ENCODE measurements around the gene BTBD16.

BTBD16 gene

DNA sequence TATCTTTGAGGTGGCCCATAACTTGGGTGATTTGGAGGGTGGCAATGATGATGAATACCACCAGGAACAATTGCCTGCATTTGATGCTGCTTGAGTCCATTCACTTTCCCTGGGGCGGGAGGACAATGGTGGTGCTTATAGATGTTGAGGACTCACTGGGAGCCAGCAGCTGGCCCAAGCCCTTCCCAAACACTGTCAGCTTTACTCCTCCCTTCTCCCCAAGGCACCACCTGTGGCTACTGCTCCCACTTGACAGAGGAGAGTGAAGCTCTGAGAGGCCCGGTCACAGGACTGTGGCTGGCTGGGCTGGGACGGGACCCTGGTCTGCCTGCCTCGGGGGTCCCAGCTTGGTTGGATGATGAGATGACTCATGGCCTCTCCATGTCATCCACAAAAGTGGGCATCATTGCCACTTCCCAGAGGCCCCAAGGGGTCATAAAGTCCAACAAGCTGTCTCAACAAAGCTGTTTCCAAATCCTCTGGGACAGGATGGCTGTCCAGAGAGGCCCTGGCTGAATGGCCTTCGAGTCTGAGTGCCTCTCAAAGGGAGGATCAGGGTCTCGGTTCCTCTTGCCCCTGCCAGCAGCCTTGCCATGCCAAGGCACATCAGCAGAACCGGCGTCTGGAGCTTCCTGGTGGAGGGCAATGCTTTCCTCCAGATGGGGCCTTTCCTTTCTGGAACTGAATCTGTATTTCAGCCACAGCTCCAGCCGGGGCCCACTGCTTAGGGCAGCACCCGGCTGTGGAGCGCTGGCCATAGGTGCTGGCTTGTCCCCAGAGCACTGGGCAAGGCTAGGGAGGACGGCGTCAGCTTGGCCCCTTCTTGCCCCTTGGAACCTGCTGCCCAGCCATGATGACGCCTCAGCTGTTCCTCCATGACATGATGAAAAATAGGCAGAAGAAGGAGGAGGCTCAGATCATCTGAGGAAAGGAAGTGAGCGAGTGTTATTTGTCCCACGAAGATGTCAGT, 56.4 kb downstream of the BTBD16 start:
- no peak for TF ChIP-seq POLR2A (IDR thresholded peaks at IDR 0.05; ENCODE audit: low read depth, low read length)
- no peak for TF ChIP-seq TAF1 (IDR thresholded peaks at IDR 0.05; ENCODE audit: borderline replicate concordance, low read depth, low read length)
- TF ChIP-seq POLR2AphosphoS5 (IDR thresholded peaks at IDR 0.05; ENCODE audit: low read depth, low read length) = no peak
- no peak for FAIRE-seq
- DNase-seq (ENCODE audit: insufficient read length) = no peak

DNA sequence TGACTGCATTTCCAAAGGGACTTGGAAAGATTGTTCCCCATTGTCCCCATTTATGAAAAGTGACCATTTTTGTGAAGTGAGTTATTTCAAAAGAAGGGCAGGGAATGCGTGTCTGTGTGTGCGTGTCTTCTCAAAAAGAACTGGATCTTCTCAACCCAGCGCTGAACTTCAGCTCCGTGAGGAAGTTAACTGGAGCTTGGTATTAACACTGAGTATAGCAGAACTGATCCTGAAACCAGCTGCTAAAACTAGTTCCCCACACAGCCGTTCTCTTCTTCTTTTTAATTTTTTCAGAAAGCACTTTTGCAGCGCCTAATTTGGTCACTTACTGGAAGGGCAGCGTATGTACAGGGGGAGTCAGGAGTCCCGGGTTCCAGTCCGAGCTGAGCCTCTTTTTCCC, 57.6 kb downstream of the BTBD16 start:
- FAIRE-seq (no peak), DNase-seq (ENCODE audit: insufficient read length) (no peak)
- TF ChIP-seq POLR2AphosphoS5 (IDR thresholded peaks at IDR 0.05; ENCODE audit: low read depth, low read length) (no peak), TAF1 (IDR thresholded peaks at IDR 0.05; ENCODE audit: borderline replicate concordance, low read depth, low read length) (no peak)

- FAIRE-seq (no peak), DNase-seq (ENCODE audit: insufficient read length) (no peak)
- no peak for TF ChIP-seq TAF1 (IDR thresholded peaks at IDR 0.05; ENCODE audit: borderline replicate concordance, low read depth, low read length)
- TF ChIP-seq POLR2A (IDR thresholded peaks at IDR 0.05; ENCODE audit: low read depth, low read length) = no peak
- no peak for TF ChIP-seq POLR2AphosphoS5 (IDR thresholded peaks at IDR 0.05; ENCODE audit: low read depth, low read length)
These were observed 58.3 kb downstream of the BTBD16 start for GRCh38 chr10:122329416-122329815.

- TF ChIP-seq TAF1 (IDR thresholded peaks at IDR 0.05; ENCODE audit: borderline replicate concordance, low read depth, low read length) (no peak), POLR2A (IDR thresholded peaks at IDR 0.05; ENCODE audit: low read depth, low read length) (no peak), POLR2AphosphoS5 (IDR thresholded peaks at IDR 0.05; ENCODE audit: low read depth, low read length) (no peak)
- no peak for FAIRE-seq
- DNase-seq (ENCODE audit: insufficient read length) = no peak
These were observed 60.0 kb downstream of the BTBD16 start for GRCh38 chr10:122331100-122331499.

DNA sequence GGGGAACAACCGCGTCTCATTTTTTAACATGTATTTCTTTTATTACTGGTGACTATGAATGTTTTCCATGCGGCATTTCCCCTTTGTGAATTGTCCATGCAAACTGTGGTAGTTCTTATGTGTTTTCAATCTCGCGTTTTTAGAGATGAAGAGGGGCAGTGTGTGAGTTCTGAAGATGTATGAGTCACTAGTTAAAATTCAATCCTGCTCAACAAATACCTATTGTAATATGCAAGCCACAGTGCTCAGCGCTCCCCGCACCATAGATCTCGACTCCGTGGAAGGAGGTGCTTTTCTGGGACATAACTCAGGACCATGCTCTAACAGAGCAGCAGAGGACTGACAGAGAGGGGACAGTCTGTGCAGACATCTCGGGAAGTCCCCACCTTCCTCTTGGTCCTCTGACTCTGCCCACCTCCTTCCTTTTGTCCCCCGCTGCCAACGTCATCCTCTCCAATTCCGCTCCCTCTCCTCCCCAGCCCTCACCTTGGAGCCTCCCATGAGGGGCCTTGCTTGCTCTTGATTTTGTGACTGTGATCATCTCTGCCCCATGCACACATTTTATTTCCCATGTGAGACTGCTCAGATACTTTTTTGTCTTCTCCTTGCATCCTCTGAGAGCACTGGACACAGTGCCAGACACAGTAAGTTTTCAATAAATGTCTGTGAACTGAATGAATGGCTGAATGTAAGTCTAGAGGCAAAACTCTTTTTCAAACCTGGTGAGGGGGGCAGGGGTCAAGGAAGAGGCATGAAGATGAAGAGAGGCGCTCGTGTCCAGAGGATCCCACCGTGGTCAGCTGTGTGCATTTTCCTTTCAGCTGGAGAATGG, 60.7 kb downstream of the BTBD16 start:
- FAIRE-seq (no peak), DNase-seq (ENCODE audit: insufficient read length) (no peak)
- no peak for TF ChIP-seq POLR2A (IDR thresholded peaks at IDR 0.05; ENCODE audit: low read depth, low read length)
- TF ChIP-seq POLR2AphosphoS5 (IDR thresholded peaks at IDR 0.05; ENCODE audit: low read depth, low read length) = no peak

- TF ChIP-seq TAF1 (IDR thresholded peaks at IDR 0.05; ENCODE audit: borderline replicate concordance, low read depth, low read length) (no peak), POLR2AphosphoS5 (IDR thresholded peaks at IDR 0.05; ENCODE audit: low read depth, low read length) (no peak), POLR2A (IDR thresholded peaks at IDR 0.05; ENCODE audit: low read depth, low read length) (no peak)
- peak; percentile 63 for FAIRE-seq
- DNase-seq (ENCODE audit: insufficient read length) = no peak
These were observed 61.9 kb downstream of the BTBD16 start for GRCh38 chr10:122333037-122333436.

DNA sequence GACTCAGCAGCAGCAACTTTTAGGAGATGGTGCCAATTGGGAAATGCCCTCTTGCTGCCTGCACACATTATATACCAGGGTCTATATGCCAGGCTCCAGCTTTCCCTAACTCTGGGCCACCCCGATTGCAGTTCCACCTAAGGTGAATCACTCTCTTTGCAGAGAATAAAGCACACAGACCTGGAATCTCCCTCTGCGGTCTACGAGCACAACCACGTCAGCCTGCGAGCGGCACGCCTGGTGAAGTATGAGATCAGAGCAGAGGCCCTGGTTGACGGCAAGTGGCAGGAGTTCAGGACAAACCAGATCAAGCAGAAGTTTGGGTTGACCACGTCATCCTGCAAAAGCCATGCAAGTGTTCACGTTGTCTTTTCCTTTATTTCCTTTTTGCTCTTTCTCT, 65.2 kb downstream of the BTBD16 start:
- DNase-seq (ENCODE audit: insufficient read length) = no peak
- no peak for FAIRE-seq
- no peak for TF ChIP-seq POLR2AphosphoS5 (IDR thresholded peaks at IDR 0.05; ENCODE audit: low read depth, low read length)
- no peak for TF ChIP-seq POLR2A (IDR thresholded peaks at IDR 0.05; ENCODE audit: low read depth, low read length)
- TF ChIP-seq TAF1 (IDR thresholded peaks at IDR 0.05; ENCODE audit: borderline replicate concordance, low read depth, low read length) = no peak

GRCh38 chr10:122336961-122337360, 65.9 kb downstream of the BTBD16 start:
- FAIRE-seq (no peak), DNase-seq (ENCODE audit: insufficient read length) (no peak)
- TF ChIP-seq POLR2AphosphoS5 (IDR thresholded peaks at IDR 0.05; ENCODE audit: low read depth, low read length) (no peak), TAF1 (IDR thresholded peaks at IDR 0.05; ENCODE audit: borderline replicate concordance, low read depth, low read length) (no peak), POLR2A (IDR thresholded peaks at IDR 0.05; ENCODE audit: low read depth, low read length) (no peak)

DNA sequence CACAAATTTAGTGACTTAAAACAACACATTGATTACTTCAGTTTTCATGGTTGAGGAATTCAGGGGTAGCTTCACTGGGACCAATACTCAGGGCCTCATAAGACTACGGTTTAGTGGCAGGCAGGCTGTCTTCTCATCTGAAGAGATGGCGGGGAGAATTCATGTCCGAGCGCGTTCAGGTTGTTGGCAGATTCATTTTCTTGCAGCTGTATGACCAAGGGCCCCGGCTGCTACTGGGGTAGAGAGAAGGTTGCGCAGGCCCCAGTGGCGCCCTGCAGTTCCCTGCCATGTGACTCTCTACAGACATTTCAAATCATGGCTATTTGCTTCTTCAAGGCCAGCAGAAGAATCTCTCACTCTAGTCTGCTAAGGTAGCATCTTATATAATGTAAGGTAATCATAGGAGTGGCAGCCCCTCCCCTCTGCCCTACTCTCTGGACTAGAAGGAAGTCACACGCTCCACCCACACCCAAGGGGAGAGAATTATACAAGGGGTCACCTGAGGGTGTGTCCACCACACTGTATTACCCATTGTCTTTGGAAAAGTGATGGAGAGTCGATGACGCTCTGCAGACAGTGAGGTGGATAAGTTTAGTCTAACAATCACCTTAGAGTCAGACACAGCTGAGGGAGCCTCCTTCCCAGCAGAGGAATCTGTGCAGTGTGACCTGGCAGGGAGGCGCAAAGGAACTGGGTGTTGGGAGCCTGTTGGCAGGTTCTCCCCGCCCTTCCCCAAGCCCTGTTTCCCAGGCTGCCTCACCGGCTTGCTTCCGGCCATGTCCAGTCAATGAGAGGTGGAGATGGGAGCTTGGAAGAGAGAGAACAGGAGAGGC, 67.7 kb downstream of the BTBD16 start:
- FAIRE-seq (no peak), DNase-seq (ENCODE audit: insufficient read length) (no peak)
- TF ChIP-seq POLR2A (IDR thresholded peaks at IDR 0.05; ENCODE audit: low read depth, low read length) = no peak
- no peak for TF ChIP-seq POLR2AphosphoS5 (IDR thresholded peaks at IDR 0.05; ENCODE audit: low read depth, low read length)
- TF ChIP-seq TAF1 (IDR thresholded peaks at IDR 0.05; ENCODE audit: borderline replicate concordance, low read depth, low read length) = no peak

DNA sequence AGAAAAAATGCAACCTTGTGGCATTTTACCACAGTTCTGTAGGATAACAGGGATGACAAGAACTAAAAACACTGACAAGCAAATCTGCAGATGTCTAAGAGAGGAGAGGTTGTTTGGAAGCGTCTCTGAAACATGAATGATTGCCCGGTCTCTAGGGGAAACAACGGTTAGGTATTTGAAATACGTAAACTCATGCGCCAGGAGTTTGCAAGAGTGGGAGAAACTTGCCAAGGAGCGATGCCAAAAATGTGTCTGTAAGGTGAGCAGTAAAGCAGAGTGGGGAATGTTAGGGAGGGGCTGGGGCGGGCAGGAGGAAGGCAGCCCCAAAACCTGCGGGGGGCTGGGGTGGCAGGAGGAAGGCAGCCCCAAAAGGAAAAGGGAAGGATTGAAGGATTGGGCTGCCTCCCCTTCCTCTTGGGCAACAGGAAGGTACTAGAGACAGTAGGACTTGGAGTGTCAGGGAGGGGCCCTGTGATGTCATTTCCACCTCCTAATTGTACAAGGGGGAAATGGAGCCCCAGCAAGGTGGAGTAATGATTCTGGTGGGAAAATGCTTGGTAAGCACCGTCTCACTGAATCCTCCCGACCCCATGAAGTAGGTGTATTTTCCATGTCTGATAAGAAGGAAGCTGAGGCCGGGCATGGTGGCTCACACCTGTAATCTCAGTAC, 70.2 kb downstream of the BTBD16 start:
- DNase-seq (ENCODE audit: insufficient read length) (no peak), FAIRE-seq (no peak)
- no peak for TF ChIP-seq POLR2AphosphoS5 (IDR thresholded peaks at IDR 0.05; ENCODE audit: low read depth, low read length)
- TF ChIP-seq TAF1 (IDR thresholded peaks at IDR 0.05; ENCODE audit: borderline replicate concordance, low read depth, low read length) = no peak
- no peak for TF ChIP-seq POLR2A (IDR thresholded peaks at IDR 0.05; ENCODE audit: low read depth, low read length)

Measured in GM12892 (cell line).